Sciatic nerve (tissue), 2 donors: ENCODE results near the gene EIF5. TPM values are rescaled to one million over a fixed set of nuclear protein-coding genes. Genes with fewer than 3 reads are reported as not detected.
A peak's percentile ranks its signal among the peaks of the same experiment; 100 is the strongest.

ENCODE experiments used
- ATAC-seq: fragments of 200-7000 bp; cut with Tn5 transposase; one replicate; pipeline ENCODE4 v1.9.1; 2020; ENCODE audit warnings: mild to moderate bottlenecking, moderate library complexity
- DNase-seq: peaks from one replicate; pipeline ENCODE4 v3.0.0-alpha.2; 2020; ENCODE audit warnings: low spot score
- intact Hi-C: fragments of 100-400 bp; cut with DNase I; formaldehyde crosslinking; loops from one replicate; pipeline ENCODE4 v1.14.2; 2022
- total RNA-seq: library from RNA; stranded (reverse); fragmentation: NEBNext Ultra II Directional; extraction: Animal tissue kit (Norgen Biotek cat#: 25700); gene quantifications from one replicate; pipeline ENCODE4 v1.2.1, GENCODE V29; 2021
- donor health status: DM: no; HTN: no; CAD: no.
- donor health status: DM: no; HTN: no; CAD: no.

Gene EIF5
- total RNA-seq, 1 donor from 2014 or later = 186 TPM

GRCh38 chr14:103304706-103305105 is 29.3 kb upstream of the EIF5 start:
- intact Hi-C loops = no loop called here
- ATAC-seq (no peak), DNase-seq (no peak)

- intact Hi-C loops = no loop called here
- ATAC-seq (no peak), DNase-seq (no peak)
Observed at GRCh38 chr14:103308717-103309616, 25.1 kb upstream of the EIF5 start.

DNA sequence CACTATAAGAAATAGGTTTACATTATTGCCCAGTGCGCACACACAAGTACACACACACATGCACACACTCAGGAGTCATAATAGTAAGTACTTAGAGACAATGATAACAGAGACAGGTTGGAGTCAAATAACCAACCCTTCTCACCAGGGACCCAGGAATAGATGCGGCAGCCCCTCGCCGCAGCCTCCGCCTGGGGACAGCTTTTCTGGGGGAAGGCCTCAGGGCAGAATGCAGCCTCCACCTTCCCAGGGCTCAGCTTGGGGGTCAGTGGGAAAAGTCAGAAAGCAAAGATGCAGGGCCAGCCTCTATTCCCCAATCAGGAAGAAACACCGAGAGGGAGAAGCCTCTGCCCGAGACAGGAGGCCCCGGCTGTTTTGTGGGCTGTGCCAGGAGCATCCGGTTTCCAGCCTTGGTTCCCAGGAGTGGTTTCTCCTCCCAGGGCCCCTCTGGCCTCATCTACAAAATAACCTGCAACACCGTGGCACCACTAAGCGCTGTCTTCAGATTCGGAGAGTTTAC is 23.4 kb upstream of the EIF5 start:
- DNase-seq (no peak), ATAC-seq (no peak)
- intact Hi-C loops = no loop called here

- intact Hi-C loops = no loop called here
- DNase-seq (no peak), ATAC-seq (no peak)
Observed at GRCh38 chr14:103311171-103311997, 22.7 kb upstream of the EIF5 start.

DNA sequence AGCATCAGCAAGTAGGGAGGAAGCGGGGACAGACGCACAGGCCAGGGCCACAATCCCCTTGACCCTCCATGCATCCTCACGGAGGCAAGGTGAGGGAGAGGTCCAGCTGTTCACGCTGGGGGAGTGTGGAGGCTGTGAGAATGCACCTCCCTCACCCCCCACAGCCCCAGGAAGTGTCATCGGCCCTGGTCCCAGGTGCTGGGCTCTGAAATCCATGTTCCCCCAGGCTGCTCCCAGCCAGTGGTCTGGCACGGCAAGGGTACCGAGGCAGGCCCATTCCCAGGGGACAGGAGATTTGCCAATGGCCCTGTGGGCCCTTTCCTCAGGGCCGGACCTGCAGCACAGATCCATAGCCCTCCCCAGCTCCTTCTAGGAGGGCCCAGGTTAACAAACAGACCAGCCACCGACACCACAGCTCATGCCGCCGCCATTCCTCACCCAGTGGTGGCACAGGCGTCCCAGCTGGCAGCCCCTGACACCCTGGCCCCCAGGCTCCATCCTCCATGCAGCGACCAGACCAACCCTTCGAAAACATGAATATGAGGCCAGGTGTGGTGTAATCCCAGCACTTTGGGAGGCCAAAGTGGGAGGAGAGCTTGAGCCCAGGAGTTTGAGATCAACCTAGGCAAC is 21.9 kb upstream of the EIF5 start:
- DNase-seq (no peak), ATAC-seq (no peak)
- intact Hi-C loops = no loop called here

- intact Hi-C loops = no loop called here
- no peak for DNase-seq
- ATAC-seq = no peak
Observed at GRCh38 chr14:103313704-103314103, 20.3 kb upstream of the EIF5 start.

- DNase-seq (no peak), ATAC-seq (no peak)
- intact Hi-C loops = no loop called here
Observed at GRCh38 chr14:103314496-103315277, 19.4 kb upstream of the EIF5 start.

- DNase-seq (no peak), ATAC-seq (peak; percentile 53)
- intact Hi-C loops = no loop called here
Observed at GRCh38 chr14:103315351-103315911, 18.6 kb upstream of the EIF5 start.

DNA sequence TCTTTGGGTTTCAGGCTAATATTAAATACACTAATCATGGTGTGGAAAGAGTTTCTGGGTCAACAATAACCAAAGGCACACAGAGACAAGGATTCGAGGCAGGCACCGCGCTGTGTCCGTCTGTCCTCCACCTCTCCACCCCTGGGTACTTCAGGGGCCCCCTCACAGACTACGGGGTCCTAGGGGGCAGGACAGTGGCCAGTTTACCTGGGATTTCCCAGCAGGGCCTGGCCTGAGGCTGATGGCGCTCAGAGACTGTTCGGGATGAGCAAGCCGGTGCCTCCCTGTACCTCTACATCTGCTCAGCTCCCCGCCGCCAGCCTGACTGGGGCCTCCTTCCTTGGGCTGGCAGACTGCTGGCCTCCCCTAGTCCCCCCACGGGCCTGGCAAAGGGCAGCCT is 18.1 kb upstream of the EIF5 start:
- intact Hi-C loops = no loop called here
- ATAC-seq = peak; percentile 25

GRCh38 chr14:103316721-103317121 is 17.3 kb upstream of the EIF5 start:
- intact Hi-C loops = no loop called here
- no peak for ATAC-seq
- no peak for DNase-seq

More for the DNA sequence above, 18.1 kb upstream of the EIF5 start:
- DNase-seq = no peak

DNA sequence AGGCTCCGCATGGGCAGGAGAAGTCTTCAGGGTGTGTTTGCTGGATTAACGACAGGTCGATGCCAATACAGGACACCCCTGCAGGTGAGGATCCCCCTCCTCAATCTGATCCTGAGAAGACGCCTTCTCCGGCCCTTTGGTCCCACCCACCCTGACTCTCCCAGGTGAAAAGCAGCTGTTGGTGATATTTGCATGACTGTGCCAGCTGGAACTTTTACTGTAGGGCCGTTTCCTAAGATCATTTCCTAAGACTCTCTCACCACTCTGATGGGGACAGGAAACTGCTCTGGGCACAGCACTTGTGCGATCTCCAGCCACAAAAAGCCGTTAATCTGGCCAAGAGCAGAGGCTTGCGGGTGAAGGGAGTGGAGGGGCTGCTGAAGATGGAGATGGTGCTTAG is 16.8 kb upstream of the EIF5 start:
- intact Hi-C loops = no loop called here
- DNase-seq (no peak), ATAC-seq (no peak)

DNA sequence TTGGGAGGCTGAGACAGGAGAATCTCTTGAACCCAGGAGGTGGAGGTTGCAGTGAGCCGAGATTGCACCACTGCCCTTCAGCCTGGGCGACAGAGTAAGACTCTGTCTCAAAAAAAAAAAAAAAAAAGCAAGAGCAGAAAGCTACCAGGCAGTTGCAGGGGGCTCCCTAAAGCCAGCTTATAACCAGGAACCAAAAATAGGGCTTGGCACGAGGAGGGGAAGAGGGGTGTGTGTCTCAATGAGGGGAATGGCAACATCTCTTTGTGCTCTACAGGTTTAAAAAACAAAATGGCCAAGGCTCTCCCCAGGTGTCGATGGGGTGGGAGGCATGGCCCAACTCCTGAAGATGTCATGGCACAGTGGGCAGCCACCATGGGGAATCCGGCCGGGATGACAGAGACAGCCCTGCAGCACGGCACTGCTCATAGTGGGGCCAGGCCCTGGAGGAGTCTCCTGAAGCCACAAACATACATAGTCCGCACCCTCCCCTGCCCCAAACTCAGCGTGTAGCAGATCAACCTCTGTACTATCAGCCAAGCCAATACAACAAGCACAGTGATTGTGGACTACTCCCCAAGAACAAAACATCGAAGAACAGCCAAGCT is 16.0 kb upstream of the EIF5 start:
- DNase-seq = no peak
- ATAC-seq = no peak
- intact Hi-C loops = no loop called here

DNA sequence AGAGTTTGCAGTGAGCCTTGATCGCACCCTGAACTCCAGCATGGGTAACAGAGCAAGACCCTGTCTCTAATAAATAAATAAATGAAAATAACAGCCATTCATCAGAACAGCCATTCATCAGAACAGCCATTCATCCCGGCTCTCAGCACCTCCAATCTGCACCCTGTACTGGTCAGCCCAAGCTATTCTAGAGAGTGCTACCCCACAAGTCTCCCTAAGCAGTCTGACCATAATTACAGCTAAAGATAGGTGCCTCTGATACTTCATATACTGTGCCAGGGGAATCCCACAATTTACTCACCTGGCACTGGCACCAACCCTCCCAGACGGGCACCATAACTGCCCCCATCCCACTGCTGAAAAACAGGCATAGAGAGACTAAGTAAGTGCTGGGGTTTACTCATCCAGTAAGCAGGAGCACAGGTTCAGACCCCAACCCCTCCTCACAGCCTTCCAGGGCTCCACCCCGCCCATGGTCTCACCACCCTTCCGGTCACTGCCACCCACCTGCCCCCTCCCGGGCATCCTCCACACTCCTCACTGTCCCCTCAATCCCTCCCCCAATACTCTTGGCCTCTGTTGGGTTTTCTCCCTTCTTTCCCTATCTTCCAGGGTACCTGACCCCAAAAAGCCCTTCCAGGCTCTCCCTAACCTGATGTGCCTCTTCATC is 15.2 kb upstream of the EIF5 start:
- ATAC-seq = no peak
- DNase-seq = no peak
- intact Hi-C loops = no loop called here

DNA sequence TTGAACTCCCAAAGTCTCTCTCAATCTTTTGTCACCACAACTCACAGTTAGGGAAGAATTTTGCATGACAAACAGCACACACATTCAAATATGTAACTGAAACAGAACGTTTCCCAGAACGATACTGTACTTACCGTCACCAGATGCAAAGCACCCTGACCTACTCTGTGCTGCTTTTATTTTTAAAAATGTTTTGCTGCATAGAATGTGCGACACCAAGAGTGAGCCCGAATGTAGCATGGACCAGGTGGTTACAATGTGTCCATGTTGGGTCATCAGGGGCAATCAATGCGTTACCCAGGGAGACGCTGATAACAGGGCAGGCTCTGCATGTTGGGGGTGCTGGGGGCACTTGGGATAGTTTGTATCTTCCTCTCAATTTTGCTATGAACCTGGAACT is 14.6 kb upstream of the EIF5 start:
- no peak for DNase-seq

GRCh38 chr14:103326078-103326477 is 8.0 kb upstream of the EIF5 start:
- ATAC-seq (no peak), DNase-seq (no peak)
- intact Hi-C loops = no loop called here

More for the DNA sequence above, 14.6 kb upstream of the EIF5 start:
- intact Hi-C loops = no loop called here
- ATAC-seq = no peak

- intact Hi-C loops = no loop called here
- no peak for ATAC-seq
- no peak for DNase-seq
Observed at GRCh38 chr14:103328941-103329340, 5.1 kb upstream of the EIF5 start.
